SK-N-SH (cell line): ENCODE data around the gene PRRT1B. TPM values are rescaled to one million over a fixed set of nuclear protein-coding genes. Genes with fewer than 3 reads are reported as not detected.

ENCODE experiments used
- CTCF ChIA-PET: fragments of 300-600, 350-600 bp; formaldehyde crosslinking; extraction: SDS; loops from one replicate; lab custom pipeline; 2021; lab: Yijun Ruan, JAX
- POLR2A ChIA-PET: fragments of 350-600 bp; sonication (Branson Sonifier 250); formaldehyde crosslinking; extraction: SDS; loops from one replicate; lab custom pipeline; 2020; ENCODE audit warnings: antibody characterized with exemption, inconsistent platforms; lab: Yijun Ruan, JAX
- DNase-seq: peaks from one replicate; pipeline ENCODE4 v3.0.0; 2012
- H2AFZ ChIP-seq: fragments of 200-600 bp; sonication (generic); 2 replicates; pipeline ENCODE4 v1.8.1; 2016; ENCODE audit warnings: antibody characterized with exemption, mild to moderate bottlenecking, low read depth
- H3F3A ChIP-seq: fragments of 200-600 bp; sonication (generic); replicated peaks from 2 replicates; pipeline ENCODE3; 2016; ENCODE audit warnings: antibody characterized with exemption, mild to moderate bottlenecking; ENCODE audit not compliant: insufficient read depth
- H3K27ac ChIP-seq, 2 experiments: fragments of 200-500 bp in 1 of 2; fragments of 200-600 bp in 1 of 2; sonication (Bioruptor generic) in 1 of 2; sonication (generic), shearing (Covaris generic) in 1 of 2; 2 replicates each; pipeline versions ENCODE4 v1.5.1 to v1.6.1; 2014 to 2016; ENCODE audit warnings: low read depth in 2 of 2, inconsistent platforms in 1 of 2, low read length in 1 of 2, mild to moderate bottlenecking in 1 of 2, mixed read lengths in 1 of 2
- H3K27me3 ChIP-seq: fragments of 200-600 bp; sonication (generic), shearing (Covaris generic); 2 replicates; pipeline ENCODE4 v1.6.1; 2016; ENCODE audit warnings: mixed run types; ENCODE audit not compliant: insufficient read depth
- H3K36me3 ChIP-seq, 2 experiments: fragments of 200-500 bp in 1 of 2; fragments of 200-600 bp in 1 of 2; sonication (Bioruptor generic) in 1 of 2; sonication (generic) in 1 of 2; replicated peaks in 1 of 2; 2 replicates each; pipeline versions ENCODE3 to v1.5.1; 2014 to 2016; ENCODE audit warnings: low read length in 1 of 2, mild to moderate bottlenecking in 1 of 2; ENCODE audit not compliant: insufficient read depth in 2 of 2, control insufficient read depth in 1 of 2
- H3K4me1 ChIP-seq, 2 experiments: fragments of 200-500 bp in 1 of 2; fragments of 200-600 bp in 1 of 2; sonication (Bioruptor generic) in 1 of 2; sonication (generic), shearing (Covaris generic) in 1 of 2; 2 replicates each; pipeline versions ENCODE4 v1.5.1 to v1.6.1; 2014 to 2016; ENCODE audit warnings: low read depth in 1 of 2, low read length in 1 of 2, mixed run types in 1 of 2; ENCODE audit not compliant: insufficient read depth in 2 of 2, control insufficient read depth in 1 of 2
- H3K4me2 ChIP-seq: fragments of 200-600 bp; sonication (generic), shearing (Covaris generic); 2 replicates; pipeline ENCODE4 v1.6.1; 2017; ENCODE audit warnings: mixed run types
- H3K4me3 ChIP-seq, 2 experiments: fragments of 200-500 bp in 1 of 2; fragments of 200-600 bp in 1 of 2; sonication (Bioruptor generic) in 1 of 2; sonication (generic), shearing (Covaris generic) in 1 of 2; 2 replicates each; pipeline versions ENCODE4 v1.5.1 to v1.8.1; 2014 to 2016; ENCODE audit warnings: low read depth in 2 of 2, inconsistent platforms in 1 of 2, low read length in 1 of 2, mild to moderate bottlenecking in 1 of 2, mixed read lengths in 1 of 2, moderate library complexity in 1 of 2
- H3K79me2 ChIP-seq: fragments of 200-600 bp; sonication (generic); 2 replicates; pipeline ENCODE4 v1.8.1; 2017; ENCODE audit warnings: mild to moderate bottlenecking; ENCODE audit not compliant: insufficient read depth
- H3K9ac ChIP-seq: fragments of 200-600 bp; sonication (generic); 2 replicates; pipeline ENCODE4 v1.6.1; 2017; ENCODE audit warnings: mixed run types
- H3K9me2 ChIP-seq: fragments of 200-600 bp; sonication (generic); 2 replicates; pipeline ENCODE4 v1.6.1; 2017; ENCODE audit warnings: mixed run types
- H3K9me3 ChIP-seq: fragments of 200-600 bp; sonication (generic); 2 replicates; pipeline ENCODE4 v1.6.1; 2017; ENCODE audit warnings: mixed run types, mild to moderate bottlenecking, moderate library complexity
- H4K20me1 ChIP-seq: fragments of 200-600 bp; sonication (generic); 2 replicates; pipeline ENCODE4 v1.6.1; 2017; ENCODE audit warnings: mild to moderate bottlenecking, mixed run types; ENCODE audit not compliant: insufficient read depth
- ELF1 ChIP-seq: IDR thresholded peaks from 2 replicates; pipeline ENCODE4 v1.4.0; 2012
- FOXJ3 ChIP-seq: sonication (generic); formaldehyde crosslinking; IDR thresholded peaks from 2 replicates; pipeline ENCODE4 v1.5.1; 2020; ENCODE audit warnings: mild to moderate bottlenecking, missing genetic modification reagents
- GATA2 ChIP-seq: sonication (generic); formaldehyde crosslinking; IDR thresholded peaks from 2 replicates; pipeline ENCODE4 v1.5.0; 2020; ENCODE audit warnings: mild to moderate bottlenecking, missing genetic modification reagents
- MXI1 ChIP-seq: IDR thresholded peaks from 2 replicates; pipeline ENCODE4 v1.6.1; 2012; ENCODE audit warnings: mild to moderate bottlenecking, low read depth, low read length, improper control_type of control experiment
- NFIC ChIP-seq: IDR thresholded peaks from 2 replicates; pipeline ENCODE4 v1.4.0; 2012; ENCODE audit warnings: borderline replicate concordance
- RAD21 ChIP-seq: IDR thresholded peaks from 2 replicates; pipeline ENCODE4 v1.6.1; 2012; ENCODE audit warnings: mild to moderate bottlenecking, low read length
- REST ChIP-seq: IDR thresholded peaks from 2 replicates; pipeline ENCODE4 v1.6.1; 2012; ENCODE audit warnings: mild to moderate bottlenecking, low read depth, low read length, moderate library complexity
- SIN3A ChIP-seq: IDR thresholded peaks from 2 replicates; pipeline ENCODE4 v1.6.1; 2012; ENCODE audit warnings: low read depth, mild to moderate bottlenecking, low read length, moderate library complexity, borderline replicate concordance
- SMC3 ChIP-seq: IDR thresholded peaks from 2 replicates; pipeline ENCODE4 v1.6.1; 2012; ENCODE audit warnings: low read depth, low read length, improper control_type of control experiment
- ZBTB33 ChIP-seq: IDR thresholded peaks from 2 replicates; pipeline ENCODE4 v1.4.0; 2012; ENCODE audit warnings: low read depth, borderline replicate concordance
- WGBS: methylation state at CpG from one replicate; pipeline ENCODE4 v1.1.6; 2017; ENCODE audit warnings: low lambda C conversion rate; 5-methylcytosine and 5-hydroxymethylcytosine counted together
- polyA plus RNA-seq, 3 experiments: library from polyadenylated mRNA; depleted of rRNA; stranded (reverse); fragments of >200 nt; gene quantifications; 2 replicates each; pipeline ENCODE4 v1.2.3, GENCODE V29; 2012
- TF ChIP-seq, protein P1 (sequence below): fragments of 150-350 bp; IDR thresholded peaks from 2 replicates; pipeline ENCODE4 v1.6.1; 2016; ENCODE audit warnings: mild to moderate bottlenecking, low read depth, low read length
- TF ChIP-seq, protein P2 (sequence below): IDR thresholded peaks from 2 replicates; pipeline ENCODE4 v1.4.0; 2012; ENCODE audit warnings: low read depth, borderline replicate concordance
- TF ChIP-seq, protein P3 (sequence below): IDR thresholded peaks from 2 replicates; pipeline ENCODE4 v1.4.0; 2012; ENCODE audit warnings: low read depth

The PRRT1B gene
- polyA plus RNA-seq, 1 of the 3 experiments (the other 2 are of a cell fraction), result not detected

GRCh38 chr9:131522257-131523085, 22.9 kb upstream of the PRRT1B start:
- CTCF ChIA-PET, result no interaction called here
- Histone ChIP-seq H3K36me3 (peaks cover 11 to 77% of the 10 kb centered on the region in 2 experiments), H3K27ac (no peak overlapping the region), H2AFZ (no peak overlapping the region), H3F3A (no peaks in the 10 kb centered on the region), H3K79me2 (no peaks in the 10 kb centered on the region), H3K9ac (no peak overlapping the region), H3K4me1 (no peaks in the 10 kb centered on the region; a peak in 1 of 4 replicates), H3K9me3 (no peaks in the 10 kb centered on the region), H3K9me2 (no peaks in the 10 kb centered on the region), H4K20me1 (no peaks in the 10 kb centered on the region), H3K4me3 (no peak overlapping the region), H3K4me2 (no peak overlapping the region), H3K27me3 (no peaks in the 10 kb centered on the region)
- POLR2A ChIA-PET, result interaction anchor here (1.1 kb wide), 1 partner anchor 149 kb away, joined by 3 read pairs; no protein-coding TSS in a partner anchor
- peak; percentile 44 for DNase-seq
- WGBS, result 96% methylated on average over 24 of the region's 29 CpGs
- TF ChIP-seq MXI1, result no peak
- no peak for TF ChIP-seq GATA2 (CRISPR knock-in tag)
- TF ChIP-seq RAD21, result no peak
- no peak for TF ChIP-seq ZBTB33
- no peak for TF ChIP-seq REST
- TF ChIP-seq ELF1, result no peak
- no peak for TF ChIP-seq FOXJ3 (CRISPR knock-in tag)
- no peak for TF ChIP-seq SMC3
- TF ChIP-seq, protein P1, sequence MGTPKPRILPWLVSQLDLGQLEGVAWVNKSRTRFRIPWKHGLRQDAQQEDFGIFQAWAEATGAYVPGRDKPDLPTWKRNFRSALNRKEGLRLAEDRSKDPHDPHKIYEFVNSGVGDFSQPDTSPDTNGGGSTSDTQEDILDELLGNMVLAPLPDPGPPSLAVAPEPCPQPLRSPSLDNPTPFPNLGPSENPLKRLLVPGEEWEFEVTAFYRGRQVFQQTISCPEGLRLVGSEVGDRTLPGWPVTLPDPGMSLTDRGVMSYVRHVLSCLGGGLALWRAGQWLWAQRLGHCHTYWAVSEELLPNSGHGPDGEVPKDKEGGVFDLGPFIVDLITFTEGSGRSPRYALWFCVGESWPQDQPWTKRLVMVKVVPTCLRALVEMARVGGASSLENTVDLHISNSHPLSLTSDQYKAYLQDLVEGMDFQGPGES, result no peak
- TF ChIP-seq, protein P2, sequence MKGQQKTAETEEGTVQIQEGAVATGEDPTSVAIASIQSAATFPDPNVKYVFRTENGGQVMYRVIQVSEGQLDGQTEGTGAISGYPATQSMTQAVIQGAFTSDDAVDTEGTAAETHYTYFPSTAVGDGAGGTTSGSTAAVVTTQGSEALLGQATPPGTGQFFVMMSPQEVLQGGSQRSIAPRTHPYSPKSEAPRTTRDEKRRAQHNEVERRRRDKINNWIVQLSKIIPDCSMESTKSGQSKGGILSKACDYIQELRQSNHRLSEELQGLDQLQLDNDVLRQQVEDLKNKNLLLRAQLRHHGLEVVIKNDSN, result no peak
- TF ChIP-seq NFIC, result no peak
- TF ChIP-seq SIN3A, result no peak
- TF ChIP-seq, protein P3, sequence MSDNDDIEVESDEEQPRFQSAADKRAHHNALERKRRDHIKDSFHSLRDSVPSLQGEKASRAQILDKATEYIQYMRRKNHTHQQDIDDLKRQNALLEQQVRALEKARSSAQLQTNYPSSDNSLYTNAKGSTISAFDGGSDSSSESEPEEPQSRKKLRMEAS, result no peak
